ENCODE data around the gene S100A6. TPM values are rescaled to one million over a fixed set of nuclear protein-coding genes. Genes with fewer than 3 reads are reported as not detected.

The S100A6 gene
- 3,152 to 3,428 TPM (median 3,355 TPM) in 5 replicates for total RNA-seq (2022; extraction: Qiagen RNA extraction; ENCODE audit: low read depth)

DNA sequence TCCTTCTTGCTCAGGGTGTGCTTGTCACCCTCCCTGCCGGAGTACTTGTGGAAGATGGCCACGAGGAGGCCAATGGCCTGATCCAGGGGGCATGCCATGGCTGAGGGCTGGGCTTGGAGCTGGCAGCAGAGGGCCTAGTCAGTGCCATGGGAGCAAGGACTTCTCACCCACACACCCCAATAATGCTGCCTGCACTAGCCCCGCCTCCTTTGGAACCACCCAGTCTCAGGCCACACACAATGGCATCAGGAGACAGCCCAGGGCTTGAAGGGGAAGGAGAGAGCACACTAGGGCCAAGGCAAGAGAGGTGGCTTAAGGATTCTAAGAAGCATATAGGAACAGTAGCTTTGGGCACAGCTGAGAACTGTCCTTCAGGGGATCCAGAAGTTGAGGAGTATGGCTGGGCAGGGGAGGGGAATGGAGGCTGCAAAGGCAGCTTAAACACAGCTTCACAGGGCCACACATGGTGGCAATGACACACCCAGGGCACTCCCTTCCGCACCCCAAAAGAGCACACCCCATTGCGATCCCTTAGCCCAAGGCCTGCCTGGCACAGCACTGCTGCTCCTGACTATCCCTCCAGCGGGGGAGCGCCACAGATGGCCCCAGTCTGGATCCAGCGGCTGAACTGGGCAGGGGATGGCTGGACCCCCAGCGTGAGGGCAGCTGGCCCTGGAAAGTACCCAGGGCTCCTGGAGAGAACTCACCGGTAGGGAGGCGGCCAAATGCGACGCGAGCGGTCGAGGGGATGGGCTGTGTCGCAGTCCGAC lies at the start of gene S100A6:
Gene S100A6 (minus strand): TSS at position 750 of the 770 bp plus-strand sequence. CDS start 652 bp downstream, at position 98.

DNA sequence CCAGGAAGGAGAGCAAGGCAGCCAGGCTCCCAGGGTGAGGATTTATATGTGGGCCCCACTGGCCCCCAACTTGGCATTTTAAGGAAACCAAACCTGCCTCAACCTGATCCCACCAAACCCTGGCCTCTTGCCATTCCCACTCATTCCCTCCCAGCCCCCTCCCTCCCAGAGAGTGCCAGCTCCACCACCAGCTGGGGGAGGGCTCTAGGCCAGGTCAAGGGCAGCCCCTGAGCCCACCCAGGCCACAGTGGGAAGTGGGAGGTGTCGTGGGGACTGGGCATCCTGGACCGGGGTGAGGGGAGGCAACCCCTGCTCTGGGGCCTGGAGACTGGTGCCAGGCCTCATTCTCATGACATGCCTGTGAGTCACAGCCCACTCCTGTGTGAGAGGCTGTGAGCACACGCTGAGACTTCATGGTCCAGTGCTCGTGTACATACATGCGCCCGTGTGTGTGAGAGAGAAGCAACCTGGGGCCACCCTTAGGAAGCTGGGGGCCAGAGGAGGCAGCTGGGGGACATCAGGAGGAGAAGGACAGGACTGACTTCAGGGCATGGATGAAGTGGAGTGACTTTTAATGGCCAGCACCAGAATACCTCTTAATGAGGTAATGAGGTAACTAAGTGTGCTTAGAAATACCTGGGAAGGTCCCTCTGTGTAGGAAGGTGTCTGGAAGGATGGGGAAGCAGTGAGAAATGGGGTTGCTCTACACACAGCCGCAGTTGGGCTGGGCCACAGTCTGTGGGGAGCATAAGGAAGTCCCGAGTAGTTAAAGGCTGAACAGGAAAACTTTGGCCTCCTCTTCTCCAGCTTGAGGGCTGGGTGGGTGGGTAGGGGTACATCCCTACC lies 30.0 kb upstream of the S100A6 start, which contains the start of gene S100A2:
Gene S100A2 (minus strand): TSS at position 316 of the 846 bp plus-strand sequence. CDS start 1,967 bp downstream, outside the sequence.

DNA sequence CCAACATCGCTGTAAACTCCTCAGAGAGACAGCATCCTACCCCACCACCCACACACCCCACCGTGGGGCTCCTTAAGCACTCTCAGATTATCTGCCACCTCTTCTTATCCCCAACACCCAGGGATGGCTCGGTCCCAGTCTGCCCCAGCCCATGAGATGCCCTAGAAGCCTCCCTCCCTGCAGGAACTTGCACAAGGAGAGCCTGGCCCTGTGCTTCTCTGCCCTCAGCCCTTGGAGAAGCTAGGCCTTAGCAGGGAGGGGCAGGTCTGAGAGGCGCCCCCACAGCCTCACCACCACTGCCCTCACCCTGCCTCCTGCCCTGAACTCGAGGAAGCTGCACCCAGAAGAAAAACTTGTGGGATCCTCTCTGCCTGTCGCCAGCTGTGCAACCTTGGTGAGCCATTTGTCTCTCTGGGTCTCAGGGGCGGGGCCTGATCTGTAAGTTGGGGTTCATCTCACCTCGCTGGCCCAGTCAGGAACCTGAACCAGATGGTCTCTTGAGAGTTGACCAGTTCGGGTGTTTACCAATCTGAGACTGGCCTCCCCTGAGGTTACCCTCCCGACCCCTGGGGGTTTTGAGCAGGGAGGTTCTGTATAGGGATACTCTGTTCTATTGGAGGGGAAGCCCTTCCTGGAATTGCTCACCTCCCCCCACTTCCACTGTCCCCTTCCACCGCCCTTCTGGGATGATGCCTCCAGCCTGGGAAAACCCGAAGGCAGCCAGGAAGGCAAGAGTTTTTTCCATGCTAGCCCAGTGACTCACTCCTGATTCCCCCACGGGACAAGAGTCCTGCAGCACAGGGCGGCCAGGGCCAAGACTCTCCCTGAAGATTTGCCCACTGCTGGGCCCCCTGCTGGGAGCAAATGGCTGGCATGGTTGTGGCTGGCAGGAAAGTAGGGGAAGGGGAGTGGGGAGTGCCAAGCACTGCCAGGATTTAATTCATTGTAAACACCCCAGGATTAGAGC lies 13.2 kb upstream of the S100A6 start, which contains the start of gene S100A3:
Gene S100A3 (minus strand): TSS at position 537 of the 967 bp plus-strand sequence. CDS start 773 bp downstream, outside the sequence.

DNA sequence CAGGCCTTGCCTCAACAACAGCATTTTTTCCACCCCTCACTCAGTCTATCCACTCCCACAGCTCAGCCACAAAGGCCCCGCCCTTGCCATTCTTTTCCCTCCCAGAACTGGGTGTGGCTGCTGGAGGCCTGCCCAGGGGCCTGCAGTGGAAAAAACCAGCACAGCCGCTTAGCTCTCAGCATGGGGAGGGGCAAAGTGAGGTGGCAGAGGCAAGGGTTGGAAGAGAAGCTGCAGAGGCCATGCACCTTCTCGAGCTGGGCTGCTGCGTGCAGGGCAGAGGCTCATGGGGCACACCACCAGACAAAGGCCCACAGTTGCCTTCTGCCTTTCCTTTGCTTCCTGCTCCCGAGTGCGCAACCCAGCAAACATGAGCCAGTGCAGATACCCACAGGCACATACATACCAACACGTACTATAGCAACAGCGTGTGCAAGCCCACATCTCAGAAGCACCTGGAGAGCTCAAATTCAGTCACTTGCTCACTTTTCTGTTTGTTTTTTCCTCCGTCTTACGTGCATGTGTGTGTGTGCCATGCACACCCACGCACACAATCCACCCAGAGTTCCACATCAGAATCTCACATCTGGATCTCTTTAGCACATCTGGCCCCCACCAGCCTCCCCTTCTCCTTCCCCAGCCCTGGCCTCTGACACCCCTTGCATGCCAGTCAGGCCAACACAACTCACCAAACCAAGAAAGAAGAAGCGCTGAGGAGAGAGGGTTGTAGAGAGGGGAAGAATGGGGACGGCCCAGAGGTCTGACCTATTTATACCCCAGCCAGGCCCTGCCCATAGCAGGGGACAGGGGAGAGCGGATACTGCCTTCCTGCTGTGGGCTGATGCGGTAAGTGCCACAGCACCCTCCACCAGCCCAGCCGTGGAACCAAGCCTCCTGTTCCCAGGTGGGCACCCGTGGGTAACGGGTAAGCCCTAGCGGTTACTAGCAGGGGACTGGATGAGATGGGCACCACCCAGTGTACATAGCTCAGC lies 9.6 kb upstream of the S100A6 start, which contains the start of gene S100A4:
Gene S100A4 (minus strand): TSS at position 740 of the 989 bp plus-strand sequence. CDS start 1,012 bp downstream, outside the sequence.

DNA sequence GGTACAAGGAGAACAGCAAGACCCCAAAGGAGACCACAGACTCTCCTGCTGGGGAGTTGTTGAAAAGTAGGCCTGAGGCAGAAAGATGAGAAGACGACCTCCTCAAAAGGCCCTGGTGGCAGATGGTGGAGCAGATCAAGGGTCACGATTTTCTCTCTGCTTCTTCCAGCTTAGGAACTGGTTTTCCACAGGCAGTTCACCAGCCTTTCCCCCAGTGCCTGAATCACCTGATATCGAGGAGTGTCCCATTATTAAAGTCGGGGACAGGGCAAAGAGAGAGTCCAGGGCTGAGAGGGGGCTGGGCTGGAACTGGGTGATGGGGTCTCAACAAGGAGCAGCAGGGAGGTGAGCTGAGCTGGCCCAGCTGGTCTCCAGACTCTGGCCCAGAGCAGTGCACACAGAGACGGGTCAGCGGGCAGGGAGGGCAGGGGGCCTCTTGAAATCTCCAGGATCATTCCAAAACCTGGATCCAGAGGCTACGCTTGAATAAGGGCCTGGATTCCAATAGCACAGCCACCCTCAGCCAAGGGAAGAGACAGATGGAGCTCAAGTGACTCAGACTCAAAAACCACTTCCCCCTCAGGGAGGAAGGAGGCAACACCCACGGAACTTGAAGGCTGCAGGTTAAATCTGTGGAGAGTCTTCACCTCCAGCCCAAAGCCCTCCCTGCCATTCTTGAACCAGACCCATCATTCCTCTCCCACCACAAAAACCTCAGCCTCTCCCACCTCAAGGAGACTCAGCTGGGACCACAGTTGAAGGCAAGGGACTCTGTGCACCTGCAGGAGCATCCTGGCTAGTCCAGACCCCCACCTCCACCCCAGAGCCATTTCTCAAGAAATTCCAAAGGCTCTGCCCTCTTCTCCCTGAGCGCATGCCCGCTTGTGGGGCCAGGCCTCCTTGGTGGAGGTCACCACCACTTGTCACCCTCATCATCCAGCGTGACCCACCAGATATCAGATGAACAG lies 4.9 kb upstream of the S100A6 start, which contains the start of gene S100A5:
Gene S100A5 (minus strand): TSS at position 541 of the 968 bp plus-strand sequence. CDS start 743 bp downstream, outside the sequence.

Other genes starting within 250 kb of the S100A6 start
- not detected in 5 replicates for gene PGLYRP3, start 223.0 kb downstream of the S100A6 start, total RNA-seq (2022; extraction: Qiagen RNA extraction; ENCODE audit: low read depth)
- not detected in 5 replicates for gene PGLYRP4, start 187.2 kb downstream of the S100A6 start, total RNA-seq (2022; extraction: Qiagen RNA extraction; ENCODE audit: low read depth)
- 0.52 to 1.0 TPM (median 0.95 TPM) in 5 replicates for gene S100A9, start 178.1 kb downstream of the S100A6 start, total RNA-seq (2022; extraction: Qiagen RNA extraction; ENCODE audit: low read depth)
- gene S100A12, start 160.4 kb downstream of the S100A6 start, total RNA-seq (2022; extraction: Qiagen RNA extraction; ENCODE audit: low read depth): not detected in 5 replicates
- gene S100A8, start 144.9 kb downstream of the S100A6 start, total RNA-seq (2022; extraction: Qiagen RNA extraction; ENCODE audit: low read depth): not detected in 5 replicates
- not detected in 5 replicates for gene S100A7A, start 119.5 kb downstream of the S100A6 start, total RNA-seq (2022; extraction: Qiagen RNA extraction; ENCODE audit: low read depth)
- gene S100A7, start 75.3 kb downstream of the S100A6 start, total RNA-seq (2022; extraction: Qiagen RNA extraction; ENCODE audit: low read depth): not detected in 5 replicates
- gene S100A5, start 4.9 kb upstream of the S100A6 start, total RNA-seq (2022; extraction: Qiagen RNA extraction; ENCODE audit: low read depth): 0.52 to 0.90 TPM (median 0.69 TPM) in 4 of 5 replicates, not detected in the other
- gene S100A4, start 9.8 kb upstream of the S100A6 start, total RNA-seq (2022; extraction: Qiagen RNA extraction; ENCODE audit: low read depth): 1,502 to 1,789 TPM (median 1,685 TPM) in 5 replicates
- gene S100A3, start 13.3 kb upstream of the S100A6 start, total RNA-seq (2022; extraction: Qiagen RNA extraction; ENCODE audit: low read depth): 79.7 to 94.4 TPM (median 93.6 TPM) in 5 replicates
- 16.8 to 29.9 TPM (median 23.4 TPM) in 5 replicates for gene S100A2, start 29.9 kb upstream of the S100A6 start, total RNA-seq (2022; extraction: Qiagen RNA extraction; ENCODE audit: low read depth)
- 441 to 483 TPM (median 469 TPM) in 5 replicates for gene S100A16, start 77.1 kb upstream of the S100A6 start, total RNA-seq (2022; extraction: Qiagen RNA extraction; ENCODE audit: low read depth)
- gene S100A14, start 80.3 kb upstream of the S100A6 start, total RNA-seq (2022; extraction: Qiagen RNA extraction; ENCODE audit: low read depth): 0.30 to 0.74 TPM (median 0.60 TPM) in 5 replicates
- 154 to 169 TPM (median 160 TPM) in 5 replicates for gene S100A13, start 91.5 kb upstream of the S100A6 start, total RNA-seq (2022; extraction: Qiagen RNA extraction; ENCODE audit: low read depth)
- 0.15 to 0.83 TPM (median 0.47 TPM) in 5 replicates for gene S100A1, start 92.4 kb upstream of the S100A6 start, total RNA-seq (2022; extraction: Qiagen RNA extraction; ENCODE audit: low read depth)
- gene CHTOP, start 98.1 kb upstream of the S100A6 start, total RNA-seq (2022; extraction: Qiagen RNA extraction; ENCODE audit: low read depth): 72.8 to 90.3 TPM (median 76.0 TPM) in 5 replicates
- 53.6 to 58.0 TPM (median 56.5 TPM) in 5 replicates for gene SNAPIN, start 122.7 kb upstream of the S100A6 start, total RNA-seq (2022; extraction: Qiagen RNA extraction; ENCODE audit: low read depth)
- gene ILF2, start 135.0 kb upstream of the S100A6 start, total RNA-seq (2022; extraction: Qiagen RNA extraction; ENCODE audit: low read depth): 268 to 316 TPM (median 275 TPM) in 5 replicates
- 0.95 to 1.3 TPM (median 1.1 TPM) in 5 replicates for gene NPR1, start 142.7 kb upstream of the S100A6 start, total RNA-seq (2022; extraction: Qiagen RNA extraction; ENCODE audit: low read depth)
- gene INTS3, start 192.1 kb upstream of the S100A6 start, total RNA-seq (2022; extraction: Qiagen RNA extraction; ENCODE audit: low read depth): 12.0 to 23.1 TPM (median 21.7 TPM) in 5 replicates
- 1.1 to 2.0 TPM (median 1.4 TPM) in 5 replicates for gene SLC27A3, start 239.4 kb upstream of the S100A6 start, total RNA-seq (2022; extraction: Qiagen RNA extraction; ENCODE audit: low read depth)

Measured in A549 treated with DMSO at 1 μM for 4 hours (cell line).